ENCODE data around the gene FOXP1.

The FOXP1 gene

DNA sequence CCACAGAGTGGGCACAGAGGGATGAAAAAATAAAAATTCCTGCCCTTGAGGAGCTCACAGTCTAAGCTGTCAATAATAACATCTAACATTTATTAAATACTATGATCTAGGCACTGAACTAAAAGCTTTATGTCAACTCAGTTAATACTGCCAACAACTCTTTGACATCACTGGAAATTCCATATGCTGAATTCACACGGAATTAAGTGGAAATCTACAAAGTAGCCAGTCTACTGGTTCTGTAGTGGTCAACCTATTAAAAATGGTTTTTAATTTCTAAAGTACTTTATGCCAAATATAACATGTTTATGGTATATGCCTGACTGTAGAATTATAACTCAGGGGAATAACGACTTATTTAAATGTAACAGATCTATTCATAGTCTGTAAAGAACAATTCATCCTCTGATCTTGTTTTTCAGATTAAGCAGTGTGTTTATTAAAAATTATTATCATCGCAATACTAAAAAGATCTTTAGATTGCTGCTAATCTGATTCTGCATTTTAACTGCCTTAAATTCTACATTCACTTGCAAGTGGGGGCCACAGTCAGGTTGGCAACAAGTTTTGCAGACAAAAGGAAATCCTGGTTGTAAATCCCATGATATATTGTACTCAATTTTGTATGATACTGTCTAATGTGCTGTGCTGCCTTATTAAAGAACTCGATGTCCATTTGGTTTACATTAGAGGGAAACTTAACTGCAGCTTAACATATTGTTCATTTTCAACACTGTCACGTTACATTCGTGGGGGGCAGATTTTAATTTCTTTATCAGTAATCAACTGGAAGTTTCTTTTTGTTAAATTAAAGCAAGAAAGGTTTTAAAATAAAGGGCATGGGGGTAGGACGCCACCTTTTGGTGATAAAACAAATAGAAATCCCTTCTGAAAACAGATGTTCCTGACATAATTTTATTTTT, 2.6 kb upstream of the FOXP1 start:
- DNase-seq, result no peak

DNA sequence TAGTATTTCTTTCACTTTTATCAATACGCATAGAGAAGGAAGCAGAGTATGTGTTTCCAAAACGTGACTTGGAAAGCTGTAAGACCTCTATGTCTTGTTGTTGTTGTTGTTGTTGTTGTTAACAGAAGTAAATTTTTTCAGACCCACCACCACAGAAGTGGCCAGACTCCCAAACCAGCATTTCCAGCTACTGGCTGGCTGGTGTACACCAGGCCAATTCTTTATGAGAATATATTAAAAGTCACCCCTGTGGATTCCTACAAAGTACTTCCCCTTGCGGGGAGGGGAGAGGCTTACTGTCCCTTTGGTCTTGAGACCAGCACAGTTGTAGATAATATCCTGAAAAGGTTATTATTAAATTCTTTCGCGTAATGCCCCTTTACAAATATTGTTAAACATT, 1.6 kb upstream of the FOXP1 start:
- no peak for DNase-seq

DNA sequence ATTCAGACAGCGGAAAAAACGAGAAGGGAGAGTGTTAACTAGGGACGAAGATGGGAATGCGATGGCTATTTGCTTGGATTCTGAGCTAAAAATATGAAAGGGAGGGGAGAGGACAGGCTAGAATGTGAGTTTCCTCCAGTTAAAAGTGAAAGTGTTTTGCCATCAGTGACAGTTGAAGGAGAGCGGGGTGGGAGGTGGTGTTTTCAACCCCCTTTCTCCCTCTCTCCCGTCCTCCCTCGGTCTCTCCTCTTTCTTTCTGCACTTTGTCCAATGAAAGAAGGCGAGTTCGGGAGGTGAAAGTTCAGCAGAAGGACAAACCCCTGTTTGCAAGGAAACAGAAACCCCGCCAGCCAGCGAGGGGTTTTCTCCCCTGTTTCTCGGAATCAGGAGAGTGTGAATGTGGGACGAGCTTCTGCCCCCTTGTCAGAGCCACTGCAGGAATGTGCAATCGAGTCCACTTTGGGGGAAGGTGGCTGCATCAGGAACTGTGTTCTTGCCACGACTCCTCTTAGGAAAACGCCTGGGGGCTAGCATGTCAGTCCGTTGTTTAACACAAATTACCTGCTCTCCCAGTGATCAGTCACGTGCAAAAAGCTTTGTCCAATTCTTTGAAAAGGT, 975 bp upstream of the FOXP1 start:
- DNase-seq, result no peak

GRCh38 chr3:71582612-71583565, 639 bp downstream of the FOXP1 start:
- DNase-seq, result peak; percentile 67

DNA sequence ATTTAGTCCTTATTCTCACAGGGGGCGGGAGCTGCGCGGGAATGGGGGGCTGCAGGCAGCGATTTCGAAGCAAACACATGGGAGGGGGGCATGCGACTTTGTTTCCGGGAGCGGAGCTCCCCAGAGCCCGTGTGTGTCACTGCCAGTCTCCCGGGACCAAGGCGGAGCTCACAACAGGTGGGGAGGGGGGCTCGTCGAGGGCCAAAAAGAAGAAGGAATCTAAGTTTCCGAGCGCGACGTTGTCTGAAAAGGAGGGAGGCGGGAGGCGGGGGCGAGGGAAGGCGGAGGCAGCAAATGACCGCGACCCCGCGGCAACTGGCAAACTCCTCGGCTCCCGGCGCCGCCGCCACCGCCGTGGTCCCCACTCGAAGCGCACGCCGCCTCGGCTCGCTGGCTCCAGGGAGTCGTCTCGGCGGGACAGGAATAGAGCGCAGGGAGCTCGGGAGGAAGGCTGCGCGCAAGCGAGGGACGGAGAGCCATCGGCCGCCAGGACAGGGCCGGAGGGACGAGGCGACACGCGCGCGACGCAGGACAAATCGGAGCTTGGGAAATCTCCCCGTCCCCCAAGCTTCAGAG, 1.4 kb downstream of the FOXP1 start:
- DNase-seq, result peak; percentile 62

DNA sequence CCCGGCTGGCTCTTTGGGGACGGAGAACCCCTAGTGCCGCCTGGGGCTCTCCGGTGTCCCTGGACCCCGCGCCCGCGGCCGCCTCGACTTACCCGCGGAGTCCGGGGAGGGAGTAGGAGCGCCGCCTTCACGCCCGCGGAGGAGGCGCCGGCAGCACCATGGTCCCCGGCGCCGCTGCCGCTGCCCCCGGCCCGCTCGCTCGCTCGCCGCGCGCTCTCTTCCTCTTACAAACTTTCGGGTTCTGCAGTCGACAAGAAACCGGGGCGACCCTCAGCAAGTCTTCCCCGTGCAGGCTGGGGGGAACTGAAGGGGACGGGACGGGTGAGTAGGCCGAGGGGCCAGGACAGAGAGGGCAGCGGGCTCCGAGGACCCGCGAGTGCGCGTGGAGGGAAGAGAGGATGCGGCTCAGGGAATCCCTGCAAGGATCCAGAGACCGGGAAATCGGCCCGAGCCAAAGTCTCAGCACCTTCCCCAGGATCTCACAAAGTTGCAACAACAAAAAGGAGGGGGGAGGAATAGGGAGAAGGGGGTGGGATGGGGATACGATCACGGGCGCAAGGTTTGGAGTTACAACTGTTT, 2.0 kb downstream of the FOXP1 start:
- no peak for DNase-seq

GRCh38 chr3:71580636-71581456, 2.7 kb downstream of the FOXP1 start:
- DNase-seq, result no peak

- DNase-seq, result no peak
These were observed 3.6 kb downstream of the FOXP1 start for GRCh38 chr3:71579935-71580406.

DNA sequence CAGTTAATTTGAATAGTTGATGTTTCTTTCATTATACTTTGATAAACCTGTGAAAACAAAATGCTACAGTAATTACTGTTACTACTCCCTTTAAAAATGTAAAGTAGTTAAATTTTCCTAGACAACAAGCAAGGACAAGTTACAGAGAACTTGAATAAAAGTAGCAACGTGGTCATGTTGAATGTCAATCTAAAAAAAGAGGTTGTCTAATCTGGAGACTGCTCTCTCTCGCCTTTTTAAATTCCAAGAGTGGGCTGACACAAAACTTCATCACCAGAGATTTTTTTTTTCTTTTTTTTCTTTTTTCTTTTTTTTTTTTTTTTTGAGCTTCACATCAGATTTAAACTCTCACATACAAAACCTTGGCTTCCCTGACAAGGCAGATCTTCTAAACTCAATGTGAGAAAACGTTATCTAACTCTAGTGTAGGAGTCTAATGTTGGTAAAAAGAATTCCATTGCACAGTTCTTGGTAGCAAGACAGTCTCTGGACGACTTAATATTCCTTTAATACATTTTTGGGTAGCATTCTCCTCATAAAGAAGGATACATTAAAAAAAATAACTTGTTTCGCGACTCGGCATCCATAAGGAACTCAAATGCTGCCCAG, 4.1 kb downstream of the FOXP1 start:
- no peak for DNase-seq

DNA sequence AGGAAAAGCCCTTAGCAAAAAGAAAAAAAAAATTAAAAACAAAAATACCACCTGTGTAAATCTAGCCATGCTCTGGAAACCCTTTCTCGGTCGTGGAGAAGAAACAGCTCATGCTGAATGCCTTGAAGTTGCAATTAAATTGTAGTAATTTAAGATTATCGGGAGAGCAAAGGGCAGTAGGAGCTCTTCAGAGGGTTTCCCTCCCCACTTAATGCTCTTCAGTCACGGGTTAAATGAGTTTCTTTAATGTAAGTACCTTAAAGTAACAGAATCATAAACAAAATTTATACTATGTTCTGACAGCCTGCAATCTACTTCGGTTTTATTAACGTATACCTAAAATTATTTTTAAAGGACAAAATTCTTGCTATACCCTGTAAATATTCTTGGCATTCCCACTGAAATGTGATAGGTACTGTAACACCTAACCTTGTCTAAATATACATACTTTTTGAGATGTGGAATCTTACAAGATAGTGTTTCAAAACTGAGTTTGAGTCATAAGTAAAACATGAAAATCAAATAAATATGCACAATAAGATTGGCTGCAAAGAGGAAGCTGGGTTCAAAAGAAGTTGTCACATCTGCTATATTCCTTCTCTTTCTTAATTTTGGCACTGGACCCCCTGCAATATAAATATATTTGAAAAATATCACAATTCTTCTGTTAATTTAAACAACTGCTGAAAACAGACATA, 5.3 kb downstream of the FOXP1 start:
- no peak for DNase-seq

- DNase-seq, result no peak
These were observed 6.5 kb downstream of the FOXP1 start for GRCh38 chr3:71577011-71577410.

DNA sequence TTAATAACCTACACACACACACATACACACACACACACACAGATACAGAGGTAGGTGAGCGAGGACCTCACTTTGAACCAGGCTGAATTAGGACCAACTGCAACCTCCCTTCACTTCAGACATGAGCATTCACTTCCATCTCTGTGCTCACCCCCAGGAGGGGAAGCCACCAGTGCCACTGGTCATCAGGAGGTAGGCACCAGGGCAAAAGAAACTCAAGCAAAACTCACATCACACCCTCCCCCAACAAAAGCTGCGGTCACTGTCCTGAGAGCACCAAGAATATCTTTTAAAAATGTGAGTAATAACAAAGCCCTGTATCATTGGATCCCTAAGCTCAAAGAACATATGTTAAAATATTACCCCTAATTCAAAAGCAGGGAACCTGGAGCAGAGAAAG, 8.1 kb downstream of the FOXP1 start:
- no peak for DNase-seq

GRCh38 chr3:71573181-71573580, 10.3 kb downstream of the FOXP1 start:
- no peak for DNase-seq

DNA sequence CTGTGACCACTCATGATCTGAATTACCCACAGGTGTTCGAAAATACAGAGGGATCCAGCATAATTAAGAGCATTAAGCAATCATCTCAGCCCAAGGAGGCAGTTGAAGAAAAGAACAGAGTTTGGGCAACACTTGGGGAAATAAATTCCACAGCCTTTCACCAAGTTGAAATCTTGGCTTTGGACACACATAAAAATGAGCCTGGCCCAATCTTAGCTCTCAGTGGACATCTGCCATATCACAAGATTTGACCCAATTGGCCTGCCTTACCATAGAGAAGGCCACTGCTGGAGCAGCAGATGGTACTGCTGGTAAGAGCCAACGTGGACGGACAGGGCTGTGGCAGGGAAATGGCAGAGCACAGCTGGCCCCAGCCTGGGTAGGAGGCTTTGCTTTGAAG, 13.0 kb downstream of the FOXP1 start:
- no peak for DNase-seq

GRCh38 chr3:71568207-71568606, 15.3 kb downstream of the FOXP1 start:
- DNase-seq, result no peak

- DNase-seq, result no peak
These were observed 16.8 kb downstream of the FOXP1 start for GRCh38 chr3:71566776-71567175.

DNA sequence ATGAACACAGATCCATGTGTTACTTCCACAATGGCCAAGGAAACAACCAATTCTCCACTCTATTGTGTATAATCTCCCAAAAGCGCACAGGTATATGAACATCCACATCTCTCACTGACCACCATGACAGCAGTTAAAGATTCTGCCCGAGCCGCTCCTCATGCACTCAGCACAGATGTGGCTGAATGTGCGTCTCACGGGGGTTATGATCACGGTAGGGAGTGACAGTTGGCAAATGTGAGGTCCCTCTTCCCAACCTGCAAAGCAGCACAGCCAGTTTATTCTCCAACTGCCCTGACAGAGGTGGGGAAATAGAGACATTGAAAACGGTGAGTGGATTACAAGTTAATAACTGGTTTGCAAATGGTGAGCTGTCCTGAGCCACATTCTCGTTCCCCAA, 17.6 kb downstream of the FOXP1 start:
- no peak for DNase-seq

- DNase-seq, result no peak
These were observed 18.2 kb downstream of the FOXP1 start for GRCh38 chr3:71565316-71565715.

DNA sequence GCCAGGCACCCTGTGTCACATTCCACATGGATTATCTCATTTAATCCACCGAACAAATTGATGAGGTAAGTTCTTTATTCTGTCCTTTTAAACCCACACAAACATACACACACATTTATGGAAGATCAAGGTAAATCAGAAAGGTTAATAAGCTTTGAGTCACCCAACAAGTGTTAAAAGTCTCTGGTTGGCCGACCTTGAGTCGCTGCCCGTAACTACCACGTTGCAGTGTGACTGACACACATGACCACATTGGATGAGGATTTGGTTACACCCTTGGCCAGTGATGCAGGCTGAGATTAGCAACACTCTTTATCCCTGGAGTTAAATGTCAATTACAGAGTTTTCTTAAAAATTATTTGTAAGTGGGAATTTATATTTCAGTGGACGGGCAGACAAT, 19.2 kb downstream of the FOXP1 start:
- no peak for DNase-seq

DNA sequence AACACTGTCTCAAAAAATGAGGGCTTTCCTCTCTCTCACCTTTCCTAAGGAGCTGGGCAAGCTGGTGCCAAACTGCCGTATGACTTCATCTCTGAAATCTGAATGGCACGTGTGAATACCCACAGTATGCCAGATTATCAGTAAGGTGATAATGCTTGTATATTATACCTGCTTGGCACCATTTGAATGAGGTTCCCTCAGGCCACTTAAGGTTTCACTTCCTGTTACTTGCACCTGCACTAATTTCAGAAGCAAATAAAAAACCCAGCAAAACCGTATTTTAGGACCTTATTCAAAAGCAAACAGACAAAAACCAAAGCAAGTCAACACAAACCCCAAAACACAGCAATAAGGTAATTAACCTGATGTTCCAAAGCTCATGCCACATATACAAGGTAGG, 19.7 kb downstream of the FOXP1 start:
- DNase-seq, result no peak
